Spleen (tissue), 7 donors: ENCODE results near the gene SMOC2.

ENCODE experiments used
- POLR2A ChIP-seq, 3 donors: fragments of 450-650 bp; IDR thresholded peaks; one replicate each; pipeline ENCODE4 v1.5.1; 2017; ENCODE audit warnings: antibody characterized with exemption in 3 of 3, mild to moderate bottlenecking in 1 of 3
- POLR2AphosphoS5 ChIP-seq, 3 donors: sonication (generic); formaldehyde crosslinking; IDR thresholded peaks; one replicate each; pipeline ENCODE4 v1.5.1; 2017; ENCODE audit warnings: antibody characterized with exemption in 3 of 3
- TF ChIP-seq, protein P1 (sequence below), 11 experiments: fragments of 200-600 bp in 7 of 11; fragments of 450-650 bp in 4 of 11; sonication (generic) in 4 of 11; IDR thresholded peaks in 8 of 11; conservative IDR thresholded peaks in 3 of 11; 1 replicate in 7 of 11; 2 replicates in 4 of 11; pipeline versions ENCODE4 v1.4.0 to v1.8.0; 2016 to 2021; ENCODE audit warnings: antibody characterized with exemption in 11 of 11, inconsistent platforms in 4 of 11, mild to moderate bottlenecking in 1 of 11
- donor health status: DM: no; HTN: no; CAD: no; lungs with moderate emphysema.
- donor health status: DM: no; HTN: no; CAD: no.
- donor health status: DM: no; HTN: no; CAD: no.

DNA sequence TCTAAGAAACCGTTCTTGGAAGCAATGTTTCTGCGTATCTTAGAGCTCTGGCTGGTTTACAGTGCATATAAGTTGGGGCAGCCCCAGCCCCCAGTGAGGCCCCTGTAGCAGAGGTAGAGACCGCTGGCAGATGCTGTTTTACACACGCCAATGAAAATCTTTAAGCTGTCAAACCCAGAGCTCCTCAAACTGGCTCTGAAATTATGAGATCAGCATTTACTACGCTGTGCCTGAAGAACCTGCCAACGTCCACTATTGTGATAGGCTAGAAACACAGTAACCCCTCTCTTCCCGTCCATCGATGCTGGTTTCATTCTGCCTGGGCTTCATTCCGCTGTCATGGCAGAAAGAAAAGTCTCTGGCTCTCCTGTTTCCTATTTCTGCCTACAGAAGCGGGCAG is 160.6 kb downstream of the SMOC2 start:
- TF ChIP-seq, protein P1, sequence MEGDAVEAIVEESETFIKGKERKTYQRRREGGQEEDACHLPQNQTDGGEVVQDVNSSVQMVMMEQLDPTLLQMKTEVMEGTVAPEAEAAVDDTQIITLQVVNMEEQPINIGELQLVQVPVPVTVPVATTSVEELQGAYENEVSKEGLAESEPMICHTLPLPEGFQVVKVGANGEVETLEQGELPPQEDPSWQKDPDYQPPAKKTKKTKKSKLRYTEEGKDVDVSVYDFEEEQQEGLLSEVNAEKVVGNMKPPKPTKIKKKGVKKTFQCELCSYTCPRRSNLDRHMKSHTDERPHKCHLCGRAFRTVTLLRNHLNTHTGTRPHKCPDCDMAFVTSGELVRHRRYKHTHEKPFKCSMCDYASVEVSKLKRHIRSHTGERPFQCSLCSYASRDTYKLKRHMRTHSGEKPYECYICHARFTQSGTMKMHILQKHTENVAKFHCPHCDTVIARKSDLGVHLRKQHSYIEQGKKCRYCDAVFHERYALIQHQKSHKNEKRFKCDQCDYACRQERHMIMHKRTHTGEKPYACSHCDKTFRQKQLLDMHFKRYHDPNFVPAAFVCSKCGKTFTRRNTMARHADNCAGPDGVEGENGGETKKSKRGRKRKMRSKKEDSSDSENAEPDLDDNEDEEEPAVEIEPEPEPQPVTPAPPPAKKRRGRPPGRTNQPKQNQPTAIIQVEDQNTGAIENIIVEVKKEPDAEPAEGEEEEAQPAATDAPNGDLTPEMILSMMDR (IDR thresholded peaks at IDR 0.05 in 8 of 11, conservative IDR thresholded peaks at IDR 0.05 in 3 of 11) = no peak
- TF ChIP-seq POLR2AphosphoS5 (IDR thresholded peaks at IDR 0.05) = no peak
- no peak for TF ChIP-seq POLR2A (IDR thresholded peaks at IDR 0.05)
